ENCODE measurements around the gene TRMT61A. TPM values are rescaled to one million over a fixed set of nuclear protein-coding genes. Genes with fewer than 3 reads are reported as not detected.
"Not testable (repeated sequence)": the region's sequence is repeated elsewhere in the genome, so short reads cannot be mapped to it uniquely, and the experiment has no call there.

The TRMT61A gene
- total RNA-seq, 1 donor from 2014 or later, result 7.0 TPM

- no peak for DNase-seq
These were observed 5.4 kb upstream of the TRMT61A start for GRCh38 chr14:103523575-103523954.

GRCh38 chr14:103524002-103524935 is 4.7 kb upstream of the TRMT61A start:
- no peak for DNase-seq

- DNase-seq, result not testable (repeated sequence)
These were observed 3.4 kb upstream of the TRMT61A start for GRCh38 chr14:103525430-103526246.

GRCh38 chr14:103526247-103526913 is 2.6 kb upstream of the TRMT61A start:
- no peak for DNase-seq

- DNase-seq, result no peak
These were observed 2.1 kb upstream of the TRMT61A start for GRCh38 chr14:103526914-103527248.

- DNase-seq, result no peak
These were observed 1.4 kb upstream of the TRMT61A start for GRCh38 chr14:103527408-103528145.

GRCh38 chr14:103528146-103528586 is 830 bp upstream of the TRMT61A start:
- DNase-seq, result no peak

GRCh38 chr14:103529383-103530365 is 678 bp downstream of the TRMT61A start:
- DNase-seq, result no peak

GRCh38 chr14:103530390-103530789 is 1.4 kb downstream of the TRMT61A start:
- DNase-seq, result peak; percentile 63

- DNase-seq, result no peak
These were observed 1.8 kb downstream of the TRMT61A start for GRCh38 chr14:103530831-103531230.

GRCh38 chr14:103531421-103532215 is 2.6 kb downstream of the TRMT61A start:
- DNase-seq, result no peak

GRCh38 chr14:103532216-103533136 is 3.5 kb downstream of the TRMT61A start:
- DNase-seq, result no peak

GRCh38 chr14:103533137-103533998 is 4.4 kb downstream of the TRMT61A start:
- DNase-seq, result no peak

- no peak for DNase-seq
These were observed 5.1 kb downstream of the TRMT61A start for GRCh38 chr14:103533999-103534575.

GRCh38 chr14:103534576-103535061 is 5.6 kb downstream of the TRMT61A start:
- no peak for DNase-seq

- no peak for DNase-seq
These were observed 6.3 kb downstream of the TRMT61A start for GRCh38 chr14:103535081-103535890.
